Heart right ventricle (tissue), 16 donors: ENCODE measurements around the gene DCAF4. TPM values are rescaled to one million over a fixed set of nuclear protein-coding genes. Genes with fewer than 3 reads are reported as not detected.

ENCODE experiments used
- ATAC-seq, 8 donors: fragments of 200-7000 bp; cut with Tn5 transposase; one replicate each; pipeline ENCODE4 v1.9.1; 2020; ENCODE audit warnings: mild to moderate bottlenecking in 8 of 8, moderate library complexity in 8 of 8, moderate number of reproducible peaks in 1 of 8
- DNase-seq, 2 donors: peaks; one replicate each; pipeline ENCODE4 v3.0.0-alpha.2; 2020
- H3K27ac ChIP-seq, 10 donors: fragments of 200-600 bp; sonication (generic) in 2 of 10; one replicate each; pipeline versions ENCODE4 v1.5.0 to v1.8.0; 2020 to 2022; ENCODE audit warnings: mild to moderate bottlenecking in 3 of 10
- H3K27me3 ChIP-seq, 7 donors: fragments of 200-600 bp; one replicate each; pipeline ENCODE4 v1.8.0; 2021 to 2022; ENCODE audit warnings: mild to moderate bottlenecking in 2 of 7
- H3K36me3 ChIP-seq, 9 donors: fragments of 200-600 bp; sonication (generic) in 1 of 9; one replicate each; pipeline versions ENCODE4 v1.5.0 to v1.8.0; 2020 to 2022; ENCODE audit warnings: mild to moderate bottlenecking in 2 of 9
- H3K4me1 ChIP-seq, 9 donors: fragments of 200-600 bp; sonication (generic) in 1 of 9; one replicate each; pipeline versions ENCODE4 v1.5.0 to v1.8.0; 2020 to 2022; ENCODE audit warnings: mild to moderate bottlenecking in 4 of 9
- H3K4me3 ChIP-seq, 10 donors: fragments of 200-600 bp; sonication (generic) in 2 of 10; one replicate each; pipeline versions ENCODE4 v1.5.0 to v1.8.0; 2020 to 2022; ENCODE audit warnings: mild to moderate bottlenecking in 7 of 10, moderate library complexity in 2 of 10
- H3K9me3 ChIP-seq, 11 donors: fragments of 200-600 bp in 10 of 11; sonication (generic) in 2 of 11; one replicate each; pipeline versions ENCODE4 v1.5.0 to v1.8.0; 2013 to 2022; ENCODE audit warnings: mild to moderate bottlenecking in 2 of 11, control low read depth in 1 of 11, moderate library complexity in 1 of 11
- WGBS, 2 donors: extraction: QIAGEN DNeasy Blood & Tissue Kit; methylation state at CpG; one replicate each; pipeline ENCODE4 v1.1.7; 2013; ENCODE audit warnings: inconsistent platforms in 1 of 2; 5-methylcytosine and 5-hydroxymethylcytosine counted together
- intact Hi-C, 10 donors: fragments of 100-400 bp; cut with DNase I; formaldehyde crosslinking; loops; one replicate each; pipeline versions ENCODE4 v1.11.1 to v1.14.2; 2022
- polyA plus RNA-seq, 2 donors: library from polyadenylated mRNA; stranded (reverse); fragments of 200-250 nt; gene quantifications; one replicate each; pipeline ENCODE4 v1.2.3, GENCODE V29; 2013
- total RNA-seq, 10 donors: library from RNA; stranded (reverse); fragmentation: NEBNext Ultra II Directional in 3 of 10; extraction: Animal tissue kit (Norgen Biotek cat#: 25700) in 3 of 10; gene quantifications; one replicate each; pipeline versions ENCODE4 v1.2.1 to v1.2.4, GENCODE V29; 2021 to 2023
- TF ChIP-seq, protein P1 (sequence below), 9 donors: fragments of 200-600 bp; sonication (generic) in 2 of 9; IDR thresholded peaks; one replicate each; pipeline versions ENCODE4 v1.5.0 to v1.8.0; 2021 to 2022; ENCODE audit warnings: antibody characterized with exemption in 9 of 9, mild to moderate bottlenecking in 5 of 9, moderate library complexity in 1 of 9
- donor health status: Arrhythmogenic right ventricular cardiomyopathy.
- donor health status: ischemic (EF 13 %, LVEDD 7.1; RV severe dilation, severe dysfunction).
- donor health status: healthy with polysubstance abuse.
- donor health status: DM: no; HTN: yes; CAD: no.
- donor health status: DM: no; HTN: no; CAD: no.
- donor health status: ischemic (EF 25% LVEDD 6.9; RV normal size, moderate dysfunction).
- donor health status: ischemic (EF 25% LVEDD 5.7; RV mildly dilated, moderate dysfunction).
- donor health status: healthy.
- donor health status: DM: yes; HTN: yes; CAD: no.
- donor health status: Ischemic cardiomyopathy.
- donor health status: ischemic (EF 35%, LVEDD 5.7; RV mildly dilated, moderate dysfunction).
- donor health status: nonischemic (EF 11% LVEDD 7.7; RV severe dilation, severe dysfunction).
- donor health status: DM: yes; HTN: yes; CAD: no.
- donor health status: PGD.
- donor health status: ischemic (EF 29% LVEDD 5.4; RV normal size, mild dysfunction).
- donor health status: nonischemic (EF 23%, LVEDD 6.1; RV moderate dilation, normal function).

Gene DCAF4
- total and polyA plus RNA-seq, 12 donors: 2.2 to 8.9 (median 6.4) TPM

DNA sequence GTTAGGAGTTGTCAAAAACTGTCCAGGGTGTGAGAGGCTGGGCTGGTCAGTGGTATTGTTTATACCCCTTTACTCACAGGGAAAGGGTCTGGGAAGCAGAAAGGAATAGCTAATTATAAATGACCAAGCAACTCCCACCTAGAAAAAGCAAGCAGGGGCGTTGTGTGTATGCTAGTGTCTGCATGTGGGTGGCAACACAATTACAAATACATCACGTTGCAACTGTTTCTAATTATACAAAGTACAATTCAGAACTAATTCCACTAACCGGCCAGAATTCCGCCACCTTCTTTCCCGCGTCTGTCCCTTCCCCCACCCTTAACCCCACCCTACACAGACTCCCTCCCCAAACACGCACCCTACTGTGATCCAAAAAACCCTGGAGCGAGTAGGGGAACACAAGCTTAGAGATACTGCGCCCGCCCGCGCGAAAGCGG, 34.6 kb upstream of the DCAF4 start:
- peak overlapping the region; percentile 70 to 94 (median 87) for H3K4me3 ChIP-seq
- ATAC-seq: peak in 1 of 8 donors; percentile 8
- H3K36me3 ChIP-seq: no peaks in the 10 kb centered on the region
- intact Hi-C loops: loop anchor here in 8 of 10 donors (5.0 to 10.0 kb wide), 5 partner anchors 59 to 174 kb away; no protein-coding TSS in a partner anchor
- peaks cover 0 to 65% (median 6%) of the 10 kb centered on the region in 7 donors for H3K27me3 ChIP-seq
- TF ChIP-seq, protein P1, sequence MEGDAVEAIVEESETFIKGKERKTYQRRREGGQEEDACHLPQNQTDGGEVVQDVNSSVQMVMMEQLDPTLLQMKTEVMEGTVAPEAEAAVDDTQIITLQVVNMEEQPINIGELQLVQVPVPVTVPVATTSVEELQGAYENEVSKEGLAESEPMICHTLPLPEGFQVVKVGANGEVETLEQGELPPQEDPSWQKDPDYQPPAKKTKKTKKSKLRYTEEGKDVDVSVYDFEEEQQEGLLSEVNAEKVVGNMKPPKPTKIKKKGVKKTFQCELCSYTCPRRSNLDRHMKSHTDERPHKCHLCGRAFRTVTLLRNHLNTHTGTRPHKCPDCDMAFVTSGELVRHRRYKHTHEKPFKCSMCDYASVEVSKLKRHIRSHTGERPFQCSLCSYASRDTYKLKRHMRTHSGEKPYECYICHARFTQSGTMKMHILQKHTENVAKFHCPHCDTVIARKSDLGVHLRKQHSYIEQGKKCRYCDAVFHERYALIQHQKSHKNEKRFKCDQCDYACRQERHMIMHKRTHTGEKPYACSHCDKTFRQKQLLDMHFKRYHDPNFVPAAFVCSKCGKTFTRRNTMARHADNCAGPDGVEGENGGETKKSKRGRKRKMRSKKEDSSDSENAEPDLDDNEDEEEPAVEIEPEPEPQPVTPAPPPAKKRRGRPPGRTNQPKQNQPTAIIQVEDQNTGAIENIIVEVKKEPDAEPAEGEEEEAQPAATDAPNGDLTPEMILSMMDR (IDR thresholded peaks at IDR 0.05): no peak
- DNase-seq: no peak
- WGBS, 2 donors: 0 to 4% methylated on average over 14 of the region's 14 CpGs
- H3K27ac ChIP-seq: peak overlapping the region in 6 of 10 donors; percentile 55 to 87 (median 84)
- H3K9me3 ChIP-seq: peaks cover 0 to 2% (median 0%) of the 10 kb centered on the region in 11 donors
- H3K4me1 ChIP-seq: peaks cover 0 to 57% (median 27%) of the 10 kb centered on the region in 9 donors

DNA sequence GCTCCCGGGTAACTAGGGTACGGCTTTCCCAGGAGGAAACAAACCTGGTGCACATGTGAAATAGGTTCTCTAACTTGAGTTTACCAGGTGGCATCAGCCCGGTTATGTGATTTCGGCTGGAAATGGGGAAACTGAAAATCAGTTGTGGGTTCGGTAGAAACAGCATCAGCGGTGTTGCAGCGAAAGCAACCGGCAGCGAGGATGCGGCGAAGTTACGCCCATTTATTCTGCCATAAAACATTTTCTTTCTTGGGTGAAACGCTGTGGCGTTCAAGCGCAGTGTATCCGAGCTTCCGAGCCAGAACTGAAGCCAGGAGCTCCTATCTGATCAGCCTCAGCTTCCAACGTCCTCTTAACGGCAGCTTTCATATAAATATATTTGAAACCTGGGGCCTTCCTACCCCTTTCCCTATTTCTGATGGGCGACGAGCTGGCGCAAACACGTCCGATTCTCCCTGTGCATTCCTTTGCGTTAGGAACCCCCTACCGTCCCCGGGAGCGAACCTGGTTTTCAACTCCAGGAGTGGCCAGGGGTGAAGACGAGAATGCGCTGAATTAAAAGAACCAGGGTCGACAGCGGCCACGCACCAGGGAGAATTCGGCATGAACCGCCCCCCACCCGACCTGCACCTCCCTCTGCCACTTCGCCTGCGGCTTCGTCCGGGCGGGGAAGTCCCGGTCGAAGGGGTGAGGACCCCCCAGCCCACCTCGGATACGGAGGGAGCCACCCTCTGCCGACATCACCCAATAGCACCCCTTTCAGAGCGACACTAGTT, 34.0 kb upstream of the DCAF4 start:
- Histone ChIP-seq H3K4me3 (peak overlapping the region; percentile 70 to 94 (median 87)), H3K9me3 (no peaks in the 10 kb centered on the region), H3K4me1 (peaks cover 0 to 57% (median 27%) of the 10 kb centered on the region in 9 donors), H3K27ac (peak overlapping the region in 9 of 10 donors; percentile 55 to 87 (median 81)), H3K36me3 (no peaks in the 10 kb centered on the region), H3K27me3 (peaks cover 0 to 72% (median 11%) of the 10 kb centered on the region in 7 donors)
- ATAC-seq: no peak
- intact Hi-C loops: loop anchor here in 8 of 10 donors (5.0 to 10.0 kb wide), 5 partner anchors 60 to 175 kb away; no protein-coding TSS in a partner anchor
- 0 to 1% methylated on average over 47 of the region's 47 CpGs for WGBS, 2 donors
- TF ChIP-seq, protein P1 (IDR thresholded peaks at IDR 0.05): no peak
- peak in 1 of 2 donors; percentile 17 for DNase-seq

DNA sequence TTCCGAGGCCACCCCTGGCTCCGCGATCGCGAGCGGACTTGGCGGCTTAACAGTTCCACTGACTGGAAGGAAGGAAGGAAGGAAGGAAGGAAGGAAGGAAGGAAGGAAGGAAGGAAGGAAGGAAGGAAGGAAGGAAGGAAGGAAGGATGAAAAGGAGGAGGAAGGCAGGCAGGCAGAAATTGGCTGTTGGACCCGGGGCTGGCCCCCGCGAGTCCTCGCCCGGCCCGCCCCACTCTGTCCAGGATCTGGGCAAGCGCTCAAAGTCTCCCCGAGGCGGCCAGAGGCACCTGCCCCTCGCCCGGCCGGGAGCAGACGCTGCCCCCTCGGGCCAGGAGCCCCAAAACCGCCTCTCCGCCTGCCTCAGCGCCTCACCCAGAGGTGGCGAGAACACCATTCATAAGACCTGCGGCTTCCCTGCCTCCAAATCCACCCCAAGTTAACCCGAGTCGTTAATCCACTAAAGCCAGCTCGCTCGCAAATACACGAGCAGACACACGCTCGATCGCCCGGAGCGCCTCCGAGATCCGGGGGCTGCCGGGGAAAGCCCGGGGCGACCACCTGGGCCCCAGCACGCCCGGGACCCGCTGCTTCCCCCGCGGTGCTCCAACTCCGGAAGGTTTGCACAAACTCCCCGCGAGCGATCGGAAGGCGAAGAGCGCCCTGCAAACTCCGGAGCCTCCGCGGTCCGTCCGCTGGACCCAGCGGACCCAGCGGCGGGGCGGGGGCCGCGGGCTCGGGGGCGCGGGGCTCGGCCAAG, 33.2 kb upstream of the DCAF4 start:
- H3K9me3 ChIP-seq: no peaks in the 10 kb centered on the region
- peak; percentile 15 to 38 (median 28) for ATAC-seq
- peak in 1 of 2 donors; percentile 39 for DNase-seq
- no peaks in the 10 kb centered on the region for H3K36me3 ChIP-seq
- TF ChIP-seq, protein P1 (IDR thresholded peaks at IDR 0.05): no peak
- peaks cover 0 to 76% (median 14%) of the 10 kb centered on the region in 7 donors for H3K27me3 ChIP-seq
- peaks cover 0 to 53% (median 27%) of the 10 kb centered on the region in 9 donors for H3K4me1 ChIP-seq
- H3K4me3 ChIP-seq: peak overlapping the region; percentile 70 to 94 (median 87)
- peak overlapping the region; percentile 57 to 87 (median 82) for H3K27ac ChIP-seq
- WGBS, 2 donors: 0 to 1% methylated on average over 66 to 68 of the region's 68 CpGs
- intact Hi-C loops: loop anchor here in 8 of 10 donors (5.0 to 10.0 kb wide), 5 partner anchors 61 to 176 kb away; no protein-coding TSS in a partner anchor
